GM04504 (cell line): Measurements from ENCODE around the gene ZNF57.
"Not testable (repeated sequence)": the region's sequence is repeated elsewhere in the genome, so short reads cannot be mapped to it uniquely, and the experiment has no call there.

Experiments
- DNase-seq: peaks from one replicate; pipeline ENCODE4 v3.0.0-alpha.2; 2012; ENCODE audit warnings: low read depth

Gene ZNF57

GRCh38 chr19:2952953-2953481 is 52.3 kb downstream of the ZNF57 start:
- DNase-seq = no peak

DNA sequence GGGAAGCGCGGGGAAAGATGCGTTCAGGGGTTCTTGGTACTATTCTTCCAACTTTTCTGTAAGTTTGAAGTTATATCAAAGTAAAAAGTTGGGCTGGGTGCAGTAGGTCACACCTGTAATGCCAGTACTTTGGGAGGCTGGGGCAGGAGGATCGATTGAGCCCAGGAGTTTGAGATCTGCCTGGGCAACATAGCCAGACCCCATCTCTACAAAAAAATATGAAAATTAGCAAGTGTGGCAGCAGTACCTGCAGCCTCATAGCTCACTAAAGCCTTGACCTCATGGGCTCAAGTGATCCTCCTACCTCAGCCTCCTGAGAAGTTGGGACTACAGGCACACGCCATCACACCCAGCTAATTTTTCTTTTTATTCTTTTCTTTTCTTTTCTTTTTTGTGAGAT is 56.4 kb downstream of the ZNF57 start:
- DNase-seq = no peak

- no peak for DNase-seq
Measured at GRCh38 chr19:2960120-2960519, 59.4 kb downstream of the ZNF57 start.

GRCh38 chr19:2962018-2962670 is 61.4 kb downstream of the ZNF57 start:
- no peak for DNase-seq

- DNase-seq = no peak
Measured at GRCh38 chr19:2963122-2963521, 62.4 kb downstream of the ZNF57 start.

DNA sequence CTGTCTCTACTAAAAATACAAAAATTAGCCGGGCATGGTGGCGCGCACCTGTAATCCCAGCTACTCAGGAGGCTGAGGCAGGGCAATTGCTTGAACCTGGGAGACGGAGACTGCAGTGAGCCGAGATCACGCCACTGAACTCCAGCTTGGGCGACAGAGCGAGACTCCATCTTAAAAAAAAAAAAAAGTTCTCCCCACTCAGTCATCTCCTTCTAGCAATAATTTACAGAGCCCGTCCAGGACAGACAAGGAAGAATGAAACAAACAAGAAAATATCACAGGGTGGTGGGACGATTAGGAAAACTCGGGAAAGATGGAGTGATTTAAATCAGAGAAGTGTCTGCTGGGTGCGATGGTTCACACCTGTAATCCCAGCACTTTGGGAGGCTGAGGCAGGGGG is 62.9 kb downstream of the ZNF57 start:
- not testable (repeated sequence) for DNase-seq

- no peak for DNase-seq
Measured at GRCh38 chr19:2964874-2965273, 64.1 kb downstream of the ZNF57 start.

DNA sequence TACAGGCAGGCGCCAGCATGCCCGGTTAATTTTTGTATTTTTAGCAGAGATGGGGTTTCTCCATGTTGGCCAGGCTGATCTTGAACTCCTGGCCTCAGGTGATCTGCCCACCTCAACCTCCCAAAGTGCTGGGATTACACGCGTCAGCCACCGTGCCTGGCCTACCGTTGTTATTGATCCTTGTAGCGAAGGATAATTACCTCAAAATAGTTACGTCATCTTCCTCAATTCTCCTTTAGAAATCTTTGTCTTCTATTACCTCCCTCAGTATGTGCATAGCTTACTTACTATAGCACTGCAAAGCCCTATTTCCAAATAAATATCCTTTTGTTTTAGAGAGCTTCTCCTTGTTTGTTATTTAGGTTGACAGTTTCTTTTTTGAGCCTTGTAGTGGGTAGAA is 67.2 kb downstream of the ZNF57 start:
- DNase-seq = no peak
